ENCODE data around the gene NPEPL1.
"Not testable (repeated sequence)": the region's sequence is repeated elsewhere in the genome, so short reads cannot be mapped to it uniquely, and the experiment has no call there.

The NPEPL1 gene

GRCh38 chr20:58692579-58693225 is at the start of gene NPEPL1:
Gene NPEPL1 (plus strand): TSS chr20:58692800. CDS start chr20:58692901, 101 bp downstream.
- peak; percentile 31 to 67 (median 36) for DNase-seq (ENCODE audit: low read depth in 2 of 3, low spot score in 1 of 3)

GRCh38 chr20:58642896-58643295 is 49.7 kb upstream of the NPEPL1 start:
- DNase-seq (ENCODE audit: low read depth in 2 of 3, low spot score in 1 of 3): not testable (repeated sequence)

DNA sequence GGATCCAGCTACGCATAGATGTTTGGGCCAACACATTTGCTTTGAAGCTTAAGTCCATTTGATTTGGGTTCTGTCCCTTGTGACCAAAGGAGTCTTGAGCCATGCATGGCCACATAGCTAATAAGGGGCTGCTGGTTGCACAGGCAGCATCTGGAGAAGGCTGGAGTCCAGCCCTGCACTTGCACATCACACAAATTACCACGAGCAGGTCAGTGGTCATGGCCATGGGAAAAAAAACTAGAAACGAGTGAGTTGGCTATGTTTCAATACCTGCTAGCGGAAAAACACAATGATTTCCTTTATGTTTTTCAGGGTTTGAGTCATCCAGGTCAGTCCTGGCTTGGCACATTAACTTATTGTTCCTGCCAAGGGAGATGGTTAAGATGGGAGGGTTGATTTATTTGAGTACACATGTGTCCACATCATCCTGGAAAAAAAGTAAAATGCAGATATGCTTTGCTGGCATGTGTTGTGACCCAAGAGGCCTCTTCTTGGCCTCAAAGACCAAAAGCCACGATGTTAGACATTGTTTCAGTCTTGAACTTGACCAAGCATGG is 47.1 kb upstream of the NPEPL1 start:
- no peak for DNase-seq (ENCODE audit: low read depth in 2 of 3, low spot score in 1 of 3)

DNA sequence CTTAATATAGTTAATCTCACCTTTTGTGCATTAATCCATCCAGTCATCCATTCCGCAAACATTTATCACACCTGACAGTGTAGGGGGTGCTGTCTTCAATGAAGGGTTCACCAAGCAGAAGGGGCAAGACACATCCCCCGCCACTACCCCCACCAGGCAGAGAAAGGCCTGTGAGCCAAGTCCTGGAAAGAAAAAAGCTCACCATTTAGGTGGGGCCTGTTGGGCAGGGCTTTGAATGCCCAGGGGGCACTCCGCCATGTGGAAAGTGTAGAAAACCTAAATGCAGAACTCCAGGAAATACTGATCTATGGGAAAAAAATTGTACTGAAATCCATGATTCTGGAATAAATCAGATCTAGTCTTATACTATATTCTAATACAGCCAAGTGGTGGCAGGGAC is 46.3 kb upstream of the NPEPL1 start:
- DNase-seq (ENCODE audit: low read depth in 2 of 3, low spot score in 1 of 3): no peak

DNA sequence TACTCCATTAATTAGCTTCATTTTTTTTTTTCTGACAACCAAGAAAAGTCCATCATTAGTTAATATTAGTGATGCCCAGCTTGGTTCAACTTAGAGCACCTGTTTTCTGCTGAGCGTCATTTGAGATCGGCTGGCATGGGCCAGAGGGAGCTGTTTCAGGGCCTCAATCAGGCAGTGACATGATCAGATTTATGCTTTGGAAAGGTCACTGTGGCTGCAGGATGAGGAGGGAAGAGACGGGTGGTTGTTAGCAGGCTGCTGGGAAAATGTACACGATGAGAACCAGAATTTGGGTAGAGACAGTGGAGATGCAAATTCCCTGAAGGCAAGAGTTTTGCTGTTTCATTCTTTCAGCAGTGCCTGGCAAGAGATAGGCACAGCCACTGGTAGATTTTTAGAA is 45.9 kb upstream of the NPEPL1 start:
- no peak for DNase-seq (ENCODE audit: low read depth in 2 of 3, low spot score in 1 of 3)

GRCh38 chr20:58647162-58647795 is 45.3 kb upstream of the NPEPL1 start:
- DNase-seq (ENCODE audit: low read depth in 2 of 3, low spot score in 1 of 3): no peak

DNA sequence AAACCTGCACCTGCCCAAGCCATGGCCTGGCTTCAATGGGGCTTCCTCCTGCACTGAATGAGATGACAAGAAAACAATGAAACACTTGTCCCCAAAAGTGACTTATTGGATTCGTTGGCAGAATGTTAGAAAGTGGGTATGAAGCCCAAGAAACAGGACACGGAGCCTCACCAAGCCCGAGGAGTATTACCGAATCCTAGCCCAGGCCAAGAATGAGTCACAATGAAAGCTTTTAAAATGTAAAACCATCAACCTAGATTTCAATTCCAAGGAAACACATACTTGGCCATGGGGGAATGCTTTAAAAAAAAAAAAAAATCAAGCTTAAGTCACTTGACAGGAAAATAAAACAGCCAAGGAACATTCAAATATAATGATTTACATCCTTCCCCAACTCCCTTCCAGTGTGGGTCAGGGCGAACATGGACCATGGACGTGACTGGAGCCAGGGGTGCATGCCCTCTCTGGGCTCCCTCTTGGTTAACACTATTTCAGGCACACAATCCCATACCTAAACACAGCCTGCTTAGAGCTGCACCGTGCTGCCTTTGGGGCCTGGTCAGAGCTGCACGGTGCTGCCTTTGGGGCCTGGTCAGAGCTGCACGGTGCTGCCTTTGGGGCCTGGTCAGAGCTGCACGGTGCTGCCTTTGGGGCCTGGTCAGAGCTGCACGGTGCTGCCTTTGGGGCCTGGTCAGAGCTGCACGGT is 44.7 kb upstream of the NPEPL1 start:
- no peak for DNase-seq (ENCODE audit: low read depth in 2 of 3, low spot score in 1 of 3)

GRCh38 chr20:58648502-58648825 is 44.1 kb upstream of the NPEPL1 start:
- DNase-seq (ENCODE audit: low read depth in 2 of 3, low spot score in 1 of 3): not testable (repeated sequence)

- peak in 1 of 3 donors; percentile 21 for DNase-seq (ENCODE audit: low read depth in 2 of 3, low spot score in 1 of 3)
Observed at GRCh38 chr20:58649288-58650180, 43.1 kb upstream of the NPEPL1 start.

DNA sequence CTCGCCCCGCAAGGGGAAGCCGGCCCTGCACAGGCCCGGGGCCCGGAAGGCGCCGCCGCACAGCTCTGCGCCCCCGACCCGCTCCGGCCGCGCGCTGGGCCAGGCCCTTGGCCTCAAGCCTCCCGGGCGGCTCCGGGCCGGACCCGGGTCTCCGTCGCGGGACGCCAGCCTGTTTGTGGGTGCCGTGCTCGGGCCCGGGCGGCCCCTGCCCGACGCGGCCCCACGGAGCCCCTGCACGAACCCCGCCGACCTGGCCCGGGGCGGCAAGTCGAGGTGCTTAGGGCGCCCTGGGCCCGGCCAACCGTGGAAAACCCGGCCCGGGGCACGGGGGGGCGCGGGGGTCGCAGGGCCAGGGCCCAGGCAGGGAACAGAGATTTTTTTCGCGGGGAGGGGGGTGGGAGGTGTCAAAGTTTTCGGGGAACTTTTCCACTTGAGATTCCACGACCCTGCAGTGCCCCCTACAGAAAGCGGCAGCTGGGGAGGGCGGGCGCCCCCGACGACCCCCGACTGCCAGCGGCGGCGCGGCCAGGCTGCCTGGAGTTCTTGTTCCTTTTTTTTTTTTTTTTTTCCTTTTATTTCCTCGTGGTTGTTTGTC is 42.3 kb upstream of the NPEPL1 start:
- no peak for DNase-seq (ENCODE audit: low read depth in 2 of 3, low spot score in 1 of 3)

DNA sequence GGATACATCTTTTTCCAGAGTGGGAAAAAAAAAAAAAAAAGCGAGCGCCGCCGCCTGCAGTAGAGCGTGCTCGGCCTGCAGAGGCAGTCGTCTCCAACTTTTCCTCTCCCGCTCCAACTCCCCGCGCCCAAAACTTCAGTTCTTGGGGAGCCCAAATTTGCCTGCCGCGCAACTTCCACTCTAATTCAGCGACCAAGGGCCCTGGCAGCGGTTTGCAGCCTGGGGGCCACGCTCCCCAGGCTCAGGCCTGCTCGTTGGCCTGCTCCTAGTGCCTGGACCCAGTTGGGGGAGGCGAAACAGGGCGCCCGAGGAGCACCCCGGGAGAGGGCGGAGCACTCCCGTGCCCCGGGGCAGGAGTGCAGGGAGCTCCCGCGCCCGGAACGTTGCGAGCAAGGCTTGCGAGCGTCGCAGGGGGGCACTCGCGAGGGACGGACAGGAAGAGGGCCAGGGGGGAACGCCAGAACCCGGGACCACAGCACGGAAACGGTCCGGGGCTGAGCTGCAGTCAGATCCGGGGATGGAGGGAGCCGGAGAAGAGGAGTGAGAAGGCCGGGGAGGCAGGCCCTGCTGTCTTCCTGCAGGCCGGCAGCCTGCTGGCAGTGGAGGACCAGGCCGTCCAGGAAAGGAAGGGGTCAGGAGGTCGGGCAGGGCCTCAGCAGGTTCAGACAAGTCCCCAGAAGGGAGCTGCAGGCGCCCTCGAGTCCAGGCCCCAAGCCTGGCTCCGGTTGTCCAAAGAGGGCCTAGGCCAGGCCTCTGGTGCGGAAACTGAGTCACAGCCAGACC is 41.6 kb upstream of the NPEPL1 start, which contains the start of gene STX16:
STX16 (plus strand) TSS at position 508 of the 783 bp plus-strand sequence. CDS start 724 bp downstream, outside the sequence.
- peak; percentile 81 to 86 (median 86) for DNase-seq (ENCODE audit: low read depth in 2 of 3, low spot score in 1 of 3)

DNA sequence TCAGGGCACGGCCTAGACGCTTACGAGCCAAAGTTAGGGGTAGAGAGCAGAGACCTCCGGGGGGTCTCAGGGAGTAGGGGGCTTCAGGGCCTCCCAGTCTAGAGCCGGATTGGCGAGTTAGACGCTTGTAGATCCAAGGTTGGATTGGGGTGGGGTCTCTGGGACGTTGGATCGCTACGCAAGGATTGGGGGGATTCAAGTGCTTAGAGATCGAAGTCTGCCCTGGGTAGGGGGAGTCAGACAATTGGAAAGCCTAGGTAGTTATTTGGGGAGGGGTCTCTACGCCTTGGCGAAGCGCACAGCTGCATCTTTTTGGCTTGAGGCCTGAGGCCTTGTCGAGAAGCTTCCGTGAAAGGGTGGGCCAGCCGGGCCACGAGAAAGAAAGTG is 41.0 kb upstream of the NPEPL1 start:
- DNase-seq (ENCODE audit: low read depth in 2 of 3, low spot score in 1 of 3): no peak

- peak in 1 of 3 donors; percentile 35 for DNase-seq (ENCODE audit: low read depth in 2 of 3, low spot score in 1 of 3)
Observed at GRCh38 chr20:58651946-58652605, 40.5 kb upstream of the NPEPL1 start.

- DNase-seq (ENCODE audit: low read depth in 2 of 3, low spot score in 1 of 3): no peak
Observed at GRCh38 chr20:58652606-58653294, 39.9 kb upstream of the NPEPL1 start.

DNA sequence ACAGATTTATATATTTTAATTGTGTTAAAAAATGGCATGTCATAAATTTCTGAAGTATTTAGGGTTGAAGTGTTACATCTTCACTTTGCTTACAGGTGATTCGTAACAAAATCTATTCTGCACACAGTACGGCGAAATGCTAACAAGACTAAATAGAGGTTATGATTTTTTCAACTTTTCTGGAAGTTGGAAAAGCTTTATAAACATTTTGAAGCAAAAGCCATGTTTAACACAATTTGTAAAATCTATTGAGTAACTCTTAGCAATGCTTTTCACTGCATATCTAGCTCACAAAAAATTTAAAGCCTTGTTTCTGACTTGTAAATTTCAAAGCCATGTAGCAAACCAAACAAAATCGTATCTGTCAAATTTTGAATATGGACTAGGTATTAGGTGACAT is 38.3 kb upstream of the NPEPL1 start:
- no peak for DNase-seq (ENCODE audit: low read depth in 2 of 3, low spot score in 1 of 3)

DNA sequence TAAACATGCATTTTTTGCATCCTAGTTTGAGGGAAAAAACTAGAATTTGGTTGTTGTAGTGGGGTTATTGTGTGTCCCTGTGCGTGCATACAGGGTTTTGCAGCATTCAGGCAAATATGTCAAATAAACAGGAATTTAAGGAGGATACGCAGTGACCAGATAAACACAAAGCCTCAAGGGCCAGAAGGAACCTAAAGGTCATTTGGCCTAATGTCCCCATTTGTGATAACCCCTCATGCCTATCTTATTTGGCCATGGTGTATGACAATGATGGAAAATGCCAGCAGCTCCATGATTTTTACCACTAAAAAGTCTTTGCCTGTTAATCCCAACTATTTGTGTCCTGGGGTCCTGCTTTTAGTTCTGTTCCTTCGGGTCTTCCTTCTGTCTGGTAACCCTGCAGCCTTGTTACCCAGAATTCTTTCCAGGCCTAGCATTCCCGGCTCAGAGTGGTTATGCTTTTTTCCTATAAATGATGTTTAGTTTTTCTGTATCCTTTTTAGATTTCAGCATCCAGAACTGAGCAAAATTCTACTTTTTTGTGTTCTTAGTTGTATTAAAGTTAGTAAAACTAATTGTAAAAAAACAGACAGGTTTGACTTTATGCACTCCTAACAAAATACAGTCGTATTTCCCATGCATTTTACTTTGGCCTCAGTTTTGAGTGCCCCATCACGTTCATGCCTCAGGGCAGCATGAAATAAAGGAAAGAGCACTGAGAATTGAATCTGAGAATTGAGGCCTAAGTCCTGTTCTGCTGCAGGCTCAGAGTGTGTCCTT is 37.1 kb upstream of the NPEPL1 start:
- DNase-seq (ENCODE audit: low read depth in 2 of 3, low spot score in 1 of 3): no peak

DNA sequence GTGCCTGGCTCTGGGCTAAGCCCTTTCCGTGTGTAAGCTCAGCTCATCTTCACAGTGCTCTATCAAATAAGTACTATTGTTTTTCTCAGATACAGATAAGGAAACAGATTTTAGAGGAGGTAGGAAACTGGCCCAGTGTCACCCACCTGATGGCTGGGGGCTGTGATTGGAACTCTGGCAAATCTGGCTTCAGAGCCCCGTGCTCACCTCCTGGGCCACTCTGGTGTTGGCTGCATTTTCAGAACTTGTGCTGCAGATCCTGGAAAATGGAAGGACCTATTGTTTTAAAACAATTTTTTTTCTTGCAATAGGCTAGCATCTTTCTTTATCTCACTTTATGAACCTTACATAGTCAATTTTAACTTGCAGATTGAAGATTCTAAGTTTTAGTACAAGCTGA is 35.8 kb upstream of the NPEPL1 start:
- DNase-seq (ENCODE audit: low read depth in 2 of 3, low spot score in 1 of 3): no peak

GRCh38 chr20:58657262-58657661 is 35.3 kb upstream of the NPEPL1 start:
- DNase-seq (ENCODE audit: low read depth in 2 of 3, low spot score in 1 of 3): no peak
